Retinal pigment epithelial cell (primary cell): Measurements from ENCODE around the gene VGF.
"Not testable (repeated sequence)": the region's sequence is repeated elsewhere in the genome, so short reads cannot be mapped to it uniquely, and the experiment has no call there.

Experiments
- DNase-seq: peaks from one replicate; pipeline ENCODE4 v3.0.0-alpha.2; 2010; ENCODE audit warnings: low read depth
- H3K4me3 ChIP-seq: 2 replicates; pipeline ENCODE4 v1.5.1; 2011; ENCODE audit warnings: mild to moderate bottlenecking, low read length, control low read depth, moderate library complexity
- CTCF ChIP-seq: conservative IDR thresholded peaks from 2 replicates; pipeline ENCODE4 v1.5.1; 2011; ENCODE audit warnings: low read depth, low read length, control low read depth, inconsistent platforms

Gene VGF

GRCh38 chr7:101138213-101138870 lies 27.0 kb downstream of the VGF start:
- DNase-seq = peak; percentile 90
- TF ChIP-seq CTCF = peak; percentile 60
- H3K4me3 ChIP-seq = no peak overlapping the region

DNA sequence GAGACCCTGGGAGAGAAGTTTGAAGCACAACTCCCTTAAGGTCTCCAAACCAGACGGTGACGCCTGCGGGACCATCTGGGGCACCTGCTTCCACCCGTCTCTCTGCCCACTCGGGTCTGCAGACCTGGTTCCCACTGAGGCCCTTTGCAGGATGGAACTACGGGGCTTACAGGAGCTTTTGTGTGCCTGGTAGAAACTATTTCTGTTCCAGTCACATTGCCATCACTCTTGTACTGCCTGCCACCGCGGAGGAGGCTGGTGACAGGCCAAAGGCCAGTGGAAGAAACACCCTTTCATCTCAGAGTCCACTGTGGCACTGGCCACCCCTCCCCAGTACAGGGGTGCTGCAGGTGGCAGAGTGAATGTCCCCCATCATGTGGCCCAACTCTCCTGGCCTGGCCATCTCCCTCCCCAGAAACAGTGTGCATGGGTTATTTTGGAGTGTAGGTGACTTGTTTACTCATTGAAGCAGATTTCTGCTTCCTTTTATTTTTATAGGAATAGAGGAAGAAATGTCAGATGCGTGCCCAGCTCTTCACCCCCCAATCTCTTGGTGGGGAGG lies 27.6 kb downstream of the VGF start:
- no peak for TF ChIP-seq CTCF
- DNase-seq = no peak
- H3K4me3 ChIP-seq = no peak overlapping the region

- H3K4me3 ChIP-seq = no peak overlapping the region
- no peak for DNase-seq
- no peak for TF ChIP-seq CTCF
Observed at GRCh38 chr7:101134399-101134980, 30.9 kb downstream of the VGF start.

GRCh38 chr7:101133621-101134398 lies 31.6 kb downstream of the VGF start:
- DNase-seq = no peak
- no peak for TF ChIP-seq CTCF
- H3K4me3 ChIP-seq = no peak overlapping the region

DNA sequence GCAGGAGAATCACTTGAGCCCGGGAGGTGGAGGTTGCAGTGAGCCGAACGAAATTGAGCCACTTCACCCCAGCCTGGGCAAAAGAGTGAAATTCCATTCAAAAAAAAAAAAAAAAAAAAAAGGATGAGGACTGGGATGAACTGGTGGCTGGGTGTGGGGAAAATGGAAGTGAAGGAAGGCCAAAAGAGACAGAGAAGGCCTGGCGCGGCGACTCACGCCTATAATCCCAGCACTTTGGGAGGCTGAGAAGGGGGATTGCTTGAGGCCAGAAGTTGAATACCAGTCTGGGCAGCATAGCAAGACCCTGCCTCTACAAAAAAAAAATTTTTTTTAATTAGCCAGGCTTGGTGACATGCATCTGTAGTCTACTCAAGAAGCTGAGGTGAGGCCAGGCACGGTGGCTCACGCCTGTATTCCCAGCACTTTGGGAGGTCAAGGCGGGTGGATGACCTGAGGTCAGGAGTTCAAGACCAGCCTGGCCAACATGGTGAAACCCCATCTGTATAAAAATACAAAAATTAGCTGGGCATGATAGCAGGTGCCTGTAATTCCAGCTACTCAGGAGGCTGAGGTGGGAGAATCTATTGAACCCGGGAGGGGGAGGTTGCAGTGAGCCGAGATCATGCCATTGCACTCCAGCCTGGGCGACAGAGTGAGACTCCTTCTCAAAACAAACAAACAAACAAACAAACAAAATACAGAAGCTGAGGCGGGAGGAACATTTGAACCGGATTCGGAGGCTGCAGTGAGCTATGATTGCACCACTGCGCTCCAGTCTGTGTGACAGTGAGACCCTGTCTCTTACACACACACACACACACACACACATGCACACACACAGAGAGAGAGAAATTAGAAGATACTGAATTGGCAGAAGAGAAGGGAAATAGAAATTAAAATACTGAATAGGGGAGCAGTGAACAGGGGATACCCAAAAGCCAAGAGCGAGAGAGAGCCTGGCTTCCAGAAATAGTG lies 32.5 kb downstream of the VGF start:
- H3K4me3 ChIP-seq, DNase-seq: not testable (repeated sequence)

- no peak for DNase-seq
- H3K4me3 ChIP-seq = peak overlapping the region; percentile 31
- TF ChIP-seq CTCF = no peak
Observed at GRCh38 chr7:101129603-101130117, 35.7 kb downstream of the VGF start.
